NCI-H524 (cell line): ENCODE measurements around the gene TMEM243.
"Not testable (repeated sequence)": the region's sequence is repeated elsewhere in the genome, so short reads cannot be mapped to it uniquely, and the experiment has no call there.

ENCODE experiments used
- DNase-seq, 2 experiments: peaks; one replicate each; lab custom pipeline; 2025; lab: John Stamatoyannopoulos, UW

The TMEM243 gene

DNA sequence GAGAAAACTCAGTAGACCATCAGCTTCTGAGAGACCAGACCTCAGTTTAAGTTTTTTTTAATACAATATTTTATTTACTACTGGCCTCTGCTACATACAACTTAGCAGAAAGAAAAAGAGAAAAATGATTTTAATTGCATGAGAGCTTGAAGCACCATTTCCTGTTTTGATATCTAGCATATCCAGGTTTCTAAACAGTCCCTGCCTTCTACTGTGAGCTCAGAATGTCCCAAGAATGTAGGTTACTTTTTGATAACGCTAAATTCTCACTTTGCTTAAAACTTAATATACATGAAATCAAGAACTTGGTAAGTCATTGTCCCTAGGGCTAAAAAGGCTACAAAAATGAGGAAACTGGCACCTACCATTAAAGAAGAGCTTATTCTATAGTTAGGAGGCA, 7.0 kb downstream of the TMEM243 start:
- no peak for DNase-seq

DNA sequence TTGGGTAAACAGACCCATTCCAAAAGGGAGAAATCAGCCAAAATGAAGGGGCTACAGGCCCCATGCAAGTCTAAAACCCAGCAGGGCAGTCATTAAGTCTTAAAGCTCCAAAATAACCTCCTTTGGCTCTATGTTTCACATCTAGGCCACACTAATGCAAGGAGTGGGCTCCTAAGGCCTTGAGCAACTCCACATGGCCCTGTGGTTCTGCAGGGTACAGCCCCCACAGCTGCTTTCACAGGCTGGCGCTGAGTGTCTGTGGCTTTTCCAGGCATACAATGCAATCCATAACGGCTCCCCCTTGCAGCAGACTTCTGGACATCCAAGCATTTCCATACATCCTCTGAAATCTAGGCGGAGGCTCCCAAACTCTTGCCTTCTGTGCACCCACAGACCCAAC, 9.0 kb downstream of the TMEM243 start:
- no peak for DNase-seq

- DNase-seq, result no peak
These were observed 10.1 kb downstream of the TMEM243 start for GRCh38 chr7:87209295-87209924.

- DNase-seq, result no peak
These were observed 13.2 kb downstream of the TMEM243 start for GRCh38 chr7:87206361-87206760.

DNA sequence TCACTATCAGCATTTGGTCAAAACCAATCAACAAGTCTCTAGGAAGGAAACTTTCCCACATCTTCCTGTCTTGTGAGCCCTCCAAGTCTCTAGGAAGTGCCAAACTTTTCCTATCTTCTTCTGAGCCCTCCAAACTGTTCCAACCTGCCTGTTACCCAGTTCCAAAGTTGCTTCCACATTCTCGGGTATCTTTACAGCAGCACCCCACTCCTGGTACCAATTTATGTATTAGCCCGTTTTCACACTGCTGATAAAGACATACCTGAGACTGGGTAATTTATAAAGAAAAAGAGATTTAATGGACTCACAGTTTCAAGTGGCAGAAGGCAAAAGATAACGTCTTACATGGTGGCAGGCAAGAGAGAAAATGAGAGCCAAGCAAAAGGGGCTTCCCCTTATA, 13.8 kb downstream of the TMEM243 start:
- DNase-seq, result not testable (repeated sequence)

GRCh38 chr7:87204933-87205332, 14.6 kb downstream of the TMEM243 start:
- no peak for DNase-seq

GRCh38 chr7:87203929-87204328, 15.6 kb downstream of the TMEM243 start:
- DNase-seq, result not testable (repeated sequence)

DNA sequence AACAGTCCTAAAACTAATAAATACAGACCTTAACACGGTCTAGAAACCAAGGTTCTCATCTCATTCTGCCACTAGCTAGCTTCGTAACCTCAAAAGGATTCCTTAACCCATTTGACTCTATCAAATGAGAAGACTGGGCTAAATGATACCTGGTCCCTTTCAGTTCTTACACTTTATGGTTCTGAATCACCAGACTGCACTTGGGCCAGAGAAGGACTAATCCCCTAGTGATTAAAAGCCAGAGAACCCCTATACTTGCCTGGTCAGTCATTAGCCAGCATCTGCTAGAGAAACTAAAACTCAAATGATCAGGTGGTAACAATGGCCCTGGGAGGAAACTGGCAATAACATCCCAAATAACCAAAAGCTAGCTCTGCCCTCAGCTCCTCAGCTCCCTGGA, 16.8 kb downstream of the TMEM243 start:
- DNase-seq, result no peak

GRCh38 chr7:87202208-87202607, 17.3 kb downstream of the TMEM243 start:
- DNase-seq, result no peak

DNA sequence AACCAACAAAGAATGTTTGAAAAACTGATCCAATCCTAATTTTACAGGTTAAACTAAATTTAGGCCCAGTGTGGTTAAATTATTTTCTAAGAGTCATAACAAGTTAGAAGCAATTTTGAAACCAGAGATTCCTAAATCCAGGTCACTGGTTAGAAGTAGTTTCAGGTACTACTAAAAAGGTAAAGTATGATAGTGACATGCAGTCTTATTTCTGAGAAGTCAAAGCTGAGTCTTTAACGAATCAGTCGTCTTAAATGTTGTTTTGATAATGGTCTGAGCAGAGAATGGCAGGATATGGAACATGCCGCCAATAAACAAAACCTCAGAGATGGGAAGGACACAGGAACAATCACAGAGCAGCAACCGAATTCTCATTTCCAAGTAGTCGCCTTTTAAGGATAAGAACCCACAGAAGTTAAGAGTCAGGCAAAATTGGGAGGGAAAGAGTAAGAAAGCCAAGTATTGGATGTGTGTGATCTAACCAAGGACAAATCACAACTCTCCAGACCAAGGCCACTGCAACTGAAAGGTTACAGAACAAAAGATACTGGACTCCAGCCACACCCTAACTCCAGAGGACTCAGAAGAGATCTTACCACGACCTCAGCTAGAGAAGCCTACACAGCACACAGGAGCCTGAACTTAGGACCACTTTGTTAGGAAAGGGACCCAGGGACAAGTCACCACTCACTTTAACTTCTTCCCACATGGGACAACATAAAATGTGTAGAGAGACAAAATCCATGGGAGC, 19.7 kb downstream of the TMEM243 start:
- DNase-seq, result no peak

DNA sequence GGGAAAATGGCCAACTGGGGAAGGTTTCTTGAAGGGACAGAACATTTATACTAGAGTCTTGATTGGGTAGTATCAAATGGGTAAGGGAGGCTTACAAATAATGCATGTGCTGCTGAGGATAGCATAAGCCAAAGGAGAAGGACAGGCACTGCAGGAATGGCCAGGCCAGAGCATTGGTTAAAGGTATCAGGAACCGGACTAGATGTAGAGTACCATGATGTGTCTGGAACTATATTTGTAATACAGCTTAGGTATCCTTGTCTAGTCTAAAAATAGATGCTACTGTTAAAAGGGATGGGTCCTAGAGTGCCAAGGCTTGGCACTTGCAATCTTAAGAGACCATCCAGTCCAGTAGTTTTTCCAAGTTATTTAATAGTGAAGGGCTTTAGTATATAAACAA, 20.3 kb downstream of the TMEM243 start:
- no peak for DNase-seq

DNA sequence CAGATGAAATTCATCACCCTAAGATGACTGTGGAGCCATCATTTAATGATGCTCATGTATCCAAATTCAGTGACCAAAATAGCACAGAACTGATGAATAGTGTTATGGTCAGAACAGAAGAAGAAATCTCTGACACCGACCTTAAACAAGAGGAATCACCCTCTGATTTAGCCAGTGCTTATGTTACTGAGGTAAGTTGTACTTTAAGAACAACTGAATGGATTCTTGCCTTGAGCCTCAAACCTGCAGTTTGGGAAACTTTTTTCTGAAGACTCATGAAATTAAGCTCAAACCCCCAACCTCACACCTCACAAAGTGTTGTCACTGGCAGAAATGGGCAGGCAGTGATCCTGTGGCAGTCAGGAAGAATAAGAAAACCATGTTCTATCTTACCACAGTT, 25.6 kb downstream of the TMEM243 start:
- DNase-seq, result no peak

DNA sequence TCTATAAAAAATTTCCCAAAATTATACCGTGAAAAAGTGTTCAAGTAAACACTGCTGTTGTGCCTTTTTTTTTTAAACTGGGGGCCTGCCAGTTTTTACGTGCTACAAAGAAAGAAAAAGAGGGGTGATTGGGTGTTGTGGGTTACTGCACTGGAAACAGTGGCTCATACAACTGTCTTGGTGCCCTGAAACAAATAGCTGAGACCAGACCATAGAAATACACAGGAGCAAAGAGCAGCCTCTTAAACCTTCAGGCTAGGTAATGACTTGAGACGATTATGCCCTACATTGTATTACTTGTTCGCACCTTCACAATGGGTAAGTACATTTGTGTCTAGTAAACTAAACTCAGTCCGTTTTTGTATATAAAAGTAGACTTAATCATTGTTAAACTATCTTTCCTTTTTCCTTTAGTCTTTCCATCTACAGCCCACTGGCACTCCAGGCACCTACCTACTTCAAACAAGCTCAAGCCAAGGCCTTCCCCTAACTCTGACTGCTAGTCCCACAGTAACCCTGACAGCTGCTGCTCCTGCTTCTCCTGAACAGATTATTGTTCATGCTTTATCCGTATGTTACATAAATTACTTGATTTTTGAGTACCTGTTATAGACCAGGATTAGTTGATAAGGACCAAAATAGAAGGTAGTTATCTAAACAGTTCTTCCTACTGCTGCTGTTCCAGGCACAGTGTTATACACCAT, 26.6 kb downstream of the TMEM243 start:
- DNase-seq, result peak; percentile 3 to 63

DNA sequence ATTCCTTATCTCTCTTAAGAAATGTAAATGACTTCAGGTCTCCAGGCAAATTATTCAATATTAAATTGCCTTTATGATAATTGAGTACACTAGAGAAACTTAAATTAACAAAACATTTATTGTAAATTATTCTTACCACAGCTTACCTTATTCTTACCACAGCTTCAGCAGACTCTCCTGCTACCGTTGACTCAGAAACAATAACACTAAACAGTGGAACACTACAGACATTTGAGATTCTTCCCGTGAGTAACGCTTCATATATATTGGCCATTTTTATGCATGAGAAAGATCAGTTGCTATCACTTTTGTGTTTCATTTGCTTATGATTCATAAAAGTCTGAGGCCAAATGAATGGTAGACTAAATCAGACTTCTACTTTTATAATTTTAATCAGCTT, 28.7 kb downstream of the TMEM243 start:
- no peak for DNase-seq

- DNase-seq, result no peak
These were observed 30.6 kb downstream of the TMEM243 start for GRCh38 chr7:87188930-87189329.

GRCh38 chr7:87187120-87187519, 32.4 kb downstream of the TMEM243 start:
- no peak for DNase-seq

- DNase-seq, result no peak
These were observed 40.4 kb downstream of the TMEM243 start for GRCh38 chr7:87179180-87179579.

DNA sequence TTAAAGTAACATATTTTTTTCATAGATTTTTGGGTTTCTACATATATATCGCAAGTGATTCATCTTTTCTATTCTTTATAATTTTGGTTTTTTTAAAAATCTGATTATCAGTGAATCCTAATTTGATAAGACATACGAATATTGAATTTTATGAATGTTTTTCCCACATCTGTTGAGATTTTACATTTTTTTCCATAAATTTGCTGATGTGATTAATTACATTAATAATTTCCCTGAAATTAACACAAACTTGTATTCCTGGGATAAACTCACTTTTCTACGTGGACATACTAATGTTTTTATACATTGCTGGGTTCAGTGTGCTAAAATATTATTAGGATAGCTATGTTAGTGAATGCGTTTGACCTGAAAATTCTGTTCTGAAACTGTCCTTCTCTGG, 41.2 kb downstream of the TMEM243 start:
- no peak for DNase-seq

DNA sequence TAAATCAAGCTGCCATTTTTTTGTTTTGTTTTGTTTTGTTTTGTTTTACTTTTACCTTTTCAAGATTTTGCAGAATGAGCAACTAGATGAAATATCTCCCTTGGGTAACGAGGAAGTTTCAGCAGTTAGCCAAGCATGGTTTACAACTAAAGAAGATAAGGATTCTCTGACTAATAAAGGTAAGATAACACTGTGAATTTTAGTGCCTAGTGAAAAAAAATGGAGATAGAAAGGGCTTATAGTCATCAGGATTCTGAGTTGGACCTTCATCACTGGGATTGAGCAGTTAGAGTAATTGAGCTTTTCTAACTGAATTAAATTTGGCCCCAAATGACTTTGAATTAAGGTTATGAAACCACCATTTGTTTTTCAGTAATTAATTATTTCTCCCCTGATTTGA, 46.1 kb downstream of the TMEM243 start:
- no peak for DNase-seq

DNA sequence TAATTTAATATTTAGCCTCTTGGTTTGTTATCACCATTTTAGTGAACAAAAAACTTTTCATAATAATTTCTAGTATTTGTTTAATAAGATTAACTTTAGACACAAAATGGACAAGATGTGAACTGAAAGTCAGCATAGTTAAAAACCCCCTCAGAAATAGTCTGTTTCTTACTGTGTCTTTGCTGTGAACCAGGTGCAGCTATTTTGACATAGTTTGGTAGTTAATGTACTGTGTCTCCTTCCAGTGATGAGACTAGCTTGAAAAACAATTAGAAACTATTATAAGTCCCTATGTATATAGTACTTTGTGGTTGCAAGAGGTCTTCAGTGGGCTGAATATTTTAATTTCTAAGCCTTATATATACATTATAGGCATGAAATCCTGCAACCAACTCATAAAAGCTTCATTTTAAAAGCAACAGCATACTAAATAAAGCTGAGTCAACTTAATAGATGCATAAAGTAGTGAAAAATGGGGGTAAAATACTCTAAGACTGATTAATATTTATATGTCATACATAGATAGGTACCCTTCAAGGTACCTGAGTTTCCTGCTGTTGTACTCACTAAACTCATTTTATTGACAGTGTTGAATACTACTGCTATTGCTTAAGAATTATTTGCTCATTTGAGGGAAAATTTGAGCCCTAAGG, 48.1 kb downstream of the TMEM243 start:
- no peak for DNase-seq

DNA sequence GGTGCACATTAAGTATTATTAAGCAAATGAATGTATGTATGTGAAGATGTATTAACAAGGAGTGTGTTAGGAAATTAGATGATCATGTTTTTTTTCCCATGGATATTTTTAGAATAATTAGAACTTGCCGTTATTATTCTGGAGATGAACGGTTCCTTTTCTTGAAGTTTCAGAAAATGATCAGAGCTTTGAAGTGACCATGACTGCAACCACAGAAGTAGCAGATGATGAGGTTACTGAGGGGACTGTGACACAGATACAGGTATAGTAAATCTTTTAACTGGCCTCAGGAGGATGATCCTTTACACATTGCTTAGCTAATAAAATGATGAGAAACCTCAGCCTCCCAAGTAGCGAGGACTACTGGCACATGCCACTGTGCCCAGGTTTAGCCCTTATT, 48.7 kb downstream of the TMEM243 start:
- no peak for DNase-seq

- DNase-seq, result no peak
These were observed 55.1 kb downstream of the TMEM243 start for GRCh38 chr7:87164433-87164832.

GRCh38 chr7:87159538-87159937, 60.0 kb downstream of the TMEM243 start:
- DNase-seq, result no peak
